Activated CD4-positive, alpha-beta T cell treated with anti-CD3 and anti-CD28 coated beads, Interleukin-2, amount 10 ng/mL, durations not matched to agents 7 days and 5 days (primary cell): ENCODE data around the gene CCT7. TPM values are rescaled to one million over a fixed set of nuclear protein-coding genes. Genes with fewer than 3 reads are reported as not detected.

Experiments
- CTCF ChIA-PET: fragments of 350-600 bp; sonication (Branson Sonifier 250); formaldehyde crosslinking; loops from one replicate; lab custom pipeline; 2021; ENCODE audit warnings: antibody characterized with exemption; lab: Charles Lee
- POLR2A ChIA-PET: fragments of 350-600 bp; sonication (Branson Sonifier 250); formaldehyde crosslinking; loops from one replicate; lab custom pipeline; 2021; ENCODE audit warnings: antibody characterized with exemption; lab: Charles Lee
- DNase-seq: peaks from one replicate; pipeline ENCODE4 v3.0.0-alpha.2; 2020
- H3K27ac Mint-ChIP-seq: one replicate; pipeline ENCODE4 v1.8.0; 2021; ENCODE audit warnings: mild to moderate bottlenecking, moderate library complexity, mixed read lengths
- H3K27me3 Mint-ChIP-seq: one replicate; pipeline ENCODE4 v1.8.0; 2021; ENCODE audit warnings: mixed read lengths
- H3K36me3 Mint-ChIP-seq: one replicate; pipeline ENCODE4 v1.8.0; 2021; ENCODE audit warnings: low read depth, mixed read lengths
- H3K4me1 Mint-ChIP-seq: one replicate; pipeline ENCODE4 v1.8.0; 2021; ENCODE audit warnings: mixed read lengths
- H3K4me3 Mint-ChIP-seq: one replicate; pipeline ENCODE4 v1.8.0; 2021; ENCODE audit warnings: mild to moderate bottlenecking, moderate library complexity, mixed read lengths
- H3K9me3 Mint-ChIP-seq: one replicate; pipeline ENCODE4 v1.8.0; 2021; ENCODE audit warnings: mixed read lengths
- total RNA-seq, 2 experiments: library from RNA; stranded (reverse); gene quantifications; one replicate each; pipeline ENCODE4 v1.2.3, GENCODE V29; 2021

The CCT7 gene
- total RNA-seq, 2 experiments from 2014 or later = 281 to 310 TPM

DNA sequence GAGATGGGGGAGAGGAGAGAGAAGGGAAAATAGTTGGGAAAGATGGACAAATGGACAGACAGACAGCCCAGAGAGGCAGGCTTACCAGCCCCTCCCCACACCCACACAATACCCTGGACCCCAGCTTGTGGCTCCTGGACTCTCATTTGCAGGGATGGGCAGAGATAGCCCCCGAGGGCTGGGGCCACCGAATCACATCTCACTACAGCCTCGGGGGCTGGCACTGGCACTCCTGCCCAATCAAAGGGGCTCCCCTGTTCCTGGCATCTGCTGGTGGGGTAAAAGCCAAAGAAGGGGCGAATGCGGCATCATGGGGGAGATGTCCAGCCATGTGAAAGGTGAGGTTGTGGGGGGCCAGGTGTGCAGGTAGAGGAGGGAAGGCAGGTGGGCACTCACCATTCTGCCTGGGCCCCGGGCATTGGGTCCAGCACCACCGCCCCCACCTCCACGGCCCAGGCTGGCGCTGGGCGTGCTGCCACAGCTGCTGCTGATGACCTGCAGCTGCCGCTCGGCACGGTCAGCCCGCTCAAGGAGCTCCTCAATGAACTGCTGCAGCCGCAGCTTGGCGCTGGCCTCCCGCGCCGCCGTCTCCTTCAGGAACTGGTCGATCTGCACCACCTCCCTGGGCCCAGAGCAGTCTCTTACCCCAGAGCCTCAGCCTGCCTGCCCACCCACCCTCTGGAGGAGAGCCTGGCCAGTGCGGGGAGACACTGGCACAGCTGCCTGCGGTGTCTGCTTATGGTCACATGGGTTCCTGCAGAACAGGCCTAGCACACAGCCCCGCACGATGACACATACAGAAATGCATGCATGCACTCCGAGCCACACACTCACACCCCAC, 32.2 kb downstream of the CCT7 start:
- peaks cover 22% of the 10 kb centered on the region for H3K4me1 Mint-ChIP-seq
- no peak overlapping the region for H3K27ac Mint-ChIP-seq
- DNase-seq = no peak
- ChIA-PET POLR2A (no interaction called here), CTCF (no interaction called here)
- H3K27me3 Mint-ChIP-seq = no peaks in the 10 kb centered on the region
- H3K36me3 Mint-ChIP-seq = peaks cover 17% of the 10 kb centered on the region
- H3K4me3 Mint-ChIP-seq = no peak overlapping the region
- no peaks in the 10 kb centered on the region for H3K9me3 Mint-ChIP-seq

DNA sequence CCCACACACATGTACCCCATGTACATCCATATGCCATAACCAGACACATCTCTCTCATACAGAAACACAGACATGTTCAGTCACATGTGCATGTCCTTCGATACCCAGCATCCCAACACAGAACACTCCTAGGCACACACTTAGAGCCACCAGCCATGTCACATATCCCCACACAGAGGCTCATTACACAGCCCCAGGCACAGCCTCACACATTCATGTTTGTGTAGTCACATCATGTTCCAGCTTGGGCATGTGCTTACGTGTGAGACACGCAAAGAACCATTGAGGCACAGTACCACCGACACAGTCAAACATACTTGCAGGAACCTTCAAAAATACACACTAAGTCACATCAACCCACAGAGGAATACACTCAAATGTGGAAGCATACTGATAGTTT, 32.9 kb downstream of the CCT7 start:
- CTCF ChIA-PET = no interaction called here
- Mint-ChIP-seq H3K4me3 (no peak overlapping the region), H3K36me3 (peaks cover 17% of the 10 kb centered on the region), H3K27me3 (no peaks in the 10 kb centered on the region), H3K27ac (no peak overlapping the region), H3K4me1 (peaks cover 22% of the 10 kb centered on the region), H3K9me3 (no peaks in the 10 kb centered on the region)
- POLR2A ChIA-PET = no interaction called here
- no peak for DNase-seq

DNA sequence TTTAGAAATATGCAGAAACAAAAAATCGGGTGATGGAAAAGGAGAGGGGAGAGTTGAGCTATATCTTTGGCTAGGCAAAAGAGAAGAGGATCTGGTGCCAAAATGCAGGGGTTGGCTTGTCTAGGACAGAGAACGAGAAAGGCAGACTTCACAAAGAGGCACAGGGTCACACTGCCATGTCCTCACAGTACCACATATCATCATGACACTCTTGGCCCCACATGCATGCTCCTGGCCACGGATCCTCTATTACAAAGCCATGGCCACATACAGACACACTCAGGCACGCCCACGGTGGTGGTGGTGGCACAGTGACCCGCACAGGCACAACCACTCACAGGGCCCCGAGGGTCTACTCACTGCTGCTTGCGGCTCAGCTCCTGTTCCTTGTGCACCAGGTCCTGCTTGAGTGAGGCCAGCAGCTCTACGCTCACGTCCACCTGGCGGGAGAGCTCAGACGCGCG, 34.3 kb downstream of the CCT7 start:
- ChIA-PET POLR2A (no interaction called here), CTCF (interaction anchor here (0.9 to 1.7 kb wide), 2 partner anchors 12 to 17 kb away, joined by 4 read pairs; partner anchors contain the start of gene FBXO41)
- Mint-ChIP-seq H3K36me3 (peaks cover 15% of the 10 kb centered on the region), H3K27me3 (no peaks in the 10 kb centered on the region), H3K4me3 (peak overlapping the region; percentile 14), H3K27ac (no peak overlapping the region), H3K9me3 (no peaks in the 10 kb centered on the region), H3K4me1 (peaks cover 22% of the 10 kb centered on the region)
- no peak for DNase-seq

DNA sequence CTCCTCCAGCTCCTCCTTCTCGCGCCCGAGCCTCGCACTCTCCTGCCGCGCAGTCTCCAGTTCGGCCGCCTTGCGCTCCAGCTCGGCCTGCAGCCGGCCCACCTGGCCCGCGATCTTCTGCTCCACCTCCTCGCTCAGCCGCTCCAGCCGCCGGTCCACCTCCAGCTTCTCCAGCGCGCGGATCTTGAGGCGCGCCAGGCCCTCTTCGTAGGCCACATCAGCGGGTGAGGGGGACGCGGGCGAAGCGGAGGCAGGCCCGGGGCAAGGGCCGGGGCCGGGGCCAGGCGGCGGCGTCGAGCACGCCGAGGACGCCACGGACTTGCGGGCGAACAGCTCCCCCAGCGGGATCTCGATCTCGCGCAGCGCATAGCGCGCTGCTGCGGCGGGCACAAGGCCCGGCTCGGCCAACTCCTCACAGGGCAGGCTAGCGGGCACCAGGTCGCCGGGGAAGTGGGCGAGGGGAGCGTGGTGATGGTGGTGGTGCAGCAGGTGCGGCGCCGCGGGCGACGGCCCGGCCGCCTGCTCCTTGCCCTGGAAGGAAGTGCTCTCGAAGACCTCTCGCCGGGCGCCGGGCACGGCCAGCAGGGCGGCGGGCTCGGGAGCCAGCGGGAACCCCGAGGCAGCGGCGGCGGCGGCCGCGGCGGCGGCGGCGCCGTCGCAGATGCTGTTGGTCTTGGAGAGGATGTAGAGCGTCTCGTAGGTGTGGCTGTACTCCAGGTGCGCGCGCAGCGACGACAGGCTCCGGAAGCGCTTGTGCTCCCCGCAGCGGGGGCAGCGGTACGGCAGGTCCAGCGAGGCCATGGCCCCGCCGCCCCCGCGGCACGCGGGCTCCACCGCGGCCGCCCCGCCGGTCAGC, 35.0 kb downstream of the CCT7 start:
- peaks cover 22% of the 10 kb centered on the region for H3K4me1 Mint-ChIP-seq
- H3K27ac Mint-ChIP-seq = no peak overlapping the region
- ChIA-PET CTCF (interaction anchor here (0.9 to 1.7 kb wide), 2 partner anchors 12 to 16 kb away, joined by 4 read pairs; partner anchors contain the start of gene FBXO41), POLR2A (no interaction called here)
- peaks cover 15% of the 10 kb centered on the region for H3K36me3 Mint-ChIP-seq
- no peaks in the 10 kb centered on the region for H3K27me3 Mint-ChIP-seq
- peak overlapping the region; percentile 23 for H3K4me3 Mint-ChIP-seq
- H3K9me3 Mint-ChIP-seq = no peaks in the 10 kb centered on the region
- peak; percentile 83 for DNase-seq

DNA sequence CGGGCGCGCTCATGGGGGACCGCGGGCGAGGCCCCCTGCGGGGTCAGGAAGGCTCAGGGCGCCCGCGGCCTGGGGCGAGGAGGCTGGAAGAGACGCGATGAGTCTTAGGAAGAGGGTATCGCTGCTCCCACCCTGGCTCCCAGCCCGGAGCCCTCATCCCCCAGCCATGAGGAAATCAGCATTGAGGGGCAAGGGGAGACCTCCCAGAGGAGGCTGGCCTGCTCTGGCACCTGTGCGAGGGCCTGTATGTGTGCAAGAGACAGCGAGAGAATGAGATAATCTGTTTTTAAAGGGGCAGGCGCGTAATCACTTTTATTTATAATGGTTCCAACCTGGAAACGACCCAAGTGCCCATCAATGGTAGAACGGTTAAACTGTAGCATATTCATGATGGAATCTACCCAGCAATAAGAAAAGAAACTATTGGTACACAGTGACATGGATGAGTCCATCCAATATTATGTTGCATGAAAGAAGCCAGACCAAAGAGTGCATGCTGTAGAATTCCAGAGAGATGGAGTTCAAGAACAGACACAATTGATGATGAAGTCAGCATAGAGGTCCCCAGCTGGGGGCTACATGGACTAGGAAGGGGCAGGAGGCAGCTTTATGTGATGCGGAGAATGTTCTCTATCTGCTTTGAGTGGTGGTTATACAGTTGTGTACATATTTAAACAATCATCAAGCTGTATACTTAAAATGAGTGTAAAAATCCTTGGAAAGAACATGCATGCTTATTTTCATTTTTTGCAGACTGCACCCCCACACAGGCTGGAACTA, 35.8 kb downstream of the CCT7 start:
- no peak for DNase-seq
- H3K9me3 Mint-ChIP-seq = no peaks in the 10 kb centered on the region
- peaks cover 15% of the 10 kb centered on the region for H3K36me3 Mint-ChIP-seq
- H3K4me3 Mint-ChIP-seq = peak overlapping the region; percentile 62
- H3K4me1 Mint-ChIP-seq = peaks cover 22% of the 10 kb centered on the region
- ChIA-PET CTCF (interaction anchor here (1.3 kb wide), 1 partner anchor 20 kb away, joined by 3 read pairs; no protein-coding TSS in a partner anchor), POLR2A (no interaction called here)
- no peaks in the 10 kb centered on the region for H3K27me3 Mint-ChIP-seq
- peak overlapping the region; percentile 50 for H3K27ac Mint-ChIP-seq

DNA sequence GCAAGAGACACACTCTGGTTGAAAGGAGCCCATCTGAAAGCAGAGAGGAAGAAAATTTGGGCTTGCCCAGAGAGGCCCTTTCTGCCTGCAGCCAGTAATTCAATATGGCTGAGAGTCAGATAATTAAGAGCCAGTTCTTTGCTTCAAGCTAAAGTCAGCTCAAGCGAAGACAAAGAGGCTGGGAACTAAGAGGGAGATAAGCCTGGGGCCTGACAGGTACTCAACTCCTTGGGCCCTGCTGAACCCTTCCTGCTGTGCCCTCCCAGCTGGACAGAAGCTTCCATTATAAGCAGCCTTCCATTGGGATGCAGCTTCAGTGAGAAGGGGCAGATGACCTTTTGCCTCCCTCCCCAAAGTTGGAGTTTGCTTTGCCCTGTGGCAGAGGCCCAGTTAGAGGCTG, 38.2 kb downstream of the CCT7 start:
- ChIA-PET POLR2A (no interaction called here), CTCF (interaction anchor here (2.3 kb wide), 1 partner anchor 10 kb away, joined by 5 read pairs; no protein-coding TSS in a partner anchor)
- H3K4me3 Mint-ChIP-seq = no peak overlapping the region
- no peaks in the 10 kb centered on the region for H3K27me3 Mint-ChIP-seq
- no peak for DNase-seq
- H3K4me1 Mint-ChIP-seq = peaks cover 16% of the 10 kb centered on the region
- no peak overlapping the region for H3K27ac Mint-ChIP-seq
- peaks cover 13% of the 10 kb centered on the region for H3K36me3 Mint-ChIP-seq
- no peaks in the 10 kb centered on the region for H3K9me3 Mint-ChIP-seq

DNA sequence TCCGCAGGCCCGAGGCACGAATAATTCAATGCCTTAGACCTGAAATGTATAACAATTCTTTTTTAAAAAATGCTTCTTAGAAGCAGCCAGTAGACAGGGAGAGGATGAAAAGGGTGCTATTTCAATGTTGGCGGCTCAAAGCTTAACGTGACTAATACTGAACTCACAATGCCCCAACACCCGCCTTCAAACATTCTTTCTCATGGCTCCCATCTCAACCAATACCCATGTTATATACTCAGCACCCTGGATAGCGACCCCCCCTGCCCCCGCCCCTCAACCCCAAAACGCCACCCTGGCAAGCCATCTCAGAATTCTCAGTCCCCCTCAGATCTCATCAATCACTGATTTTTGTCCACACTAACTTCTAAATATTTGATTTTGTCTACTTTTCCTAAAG, 45.7 kb downstream of the CCT7 start:
- Mint-ChIP-seq H3K4me3 (no peak overlapping the region), H3K36me3 (peaks cover 3% of the 10 kb centered on the region), H3K9me3 (no peaks in the 10 kb centered on the region), H3K27me3 (no peaks in the 10 kb centered on the region), H3K4me1 (peaks cover 11% of the 10 kb centered on the region), H3K27ac (no peak overlapping the region)
- ChIA-PET POLR2A (no interaction called here), CTCF (interaction anchor here (0.6 to 2.2 kb wide), 2 partner anchors 10 to 381 kb away, joined by 4 to 12 read pairs; no protein-coding TSS in a partner anchor)
- no peak for DNase-seq

DNA sequence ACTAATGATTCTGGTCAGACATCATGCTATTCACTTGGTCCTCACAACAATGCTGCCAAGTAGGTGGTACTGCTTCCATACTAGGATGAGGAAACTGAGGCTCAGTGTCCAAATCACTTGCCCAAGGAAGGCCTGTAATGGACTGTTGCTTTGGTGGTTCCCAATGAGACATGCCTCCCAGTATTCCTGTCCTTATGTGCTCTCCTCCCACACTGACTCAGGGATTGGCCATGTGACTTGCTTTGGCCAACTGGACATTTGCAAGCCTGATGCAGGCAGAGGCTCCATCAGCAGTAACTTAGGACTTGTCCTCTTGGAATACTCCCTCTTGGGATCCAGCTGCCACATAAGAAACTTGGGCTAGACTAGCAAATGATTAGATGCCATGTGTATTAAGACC, 47.1 kb downstream of the CCT7 start:
- H3K4me1 Mint-ChIP-seq = peaks cover 20% of the 10 kb centered on the region
- CTCF ChIA-PET = no interaction called here
- no peak overlapping the region for H3K4me3 Mint-ChIP-seq
- no peaks in the 10 kb centered on the region for H3K9me3 Mint-ChIP-seq
- H3K27ac Mint-ChIP-seq = no peak overlapping the region
- H3K36me3 Mint-ChIP-seq = peaks cover 3% of the 10 kb centered on the region
- no peaks in the 10 kb centered on the region for H3K27me3 Mint-ChIP-seq
- POLR2A ChIA-PET = no interaction called here
- DNase-seq = no peak

DNA sequence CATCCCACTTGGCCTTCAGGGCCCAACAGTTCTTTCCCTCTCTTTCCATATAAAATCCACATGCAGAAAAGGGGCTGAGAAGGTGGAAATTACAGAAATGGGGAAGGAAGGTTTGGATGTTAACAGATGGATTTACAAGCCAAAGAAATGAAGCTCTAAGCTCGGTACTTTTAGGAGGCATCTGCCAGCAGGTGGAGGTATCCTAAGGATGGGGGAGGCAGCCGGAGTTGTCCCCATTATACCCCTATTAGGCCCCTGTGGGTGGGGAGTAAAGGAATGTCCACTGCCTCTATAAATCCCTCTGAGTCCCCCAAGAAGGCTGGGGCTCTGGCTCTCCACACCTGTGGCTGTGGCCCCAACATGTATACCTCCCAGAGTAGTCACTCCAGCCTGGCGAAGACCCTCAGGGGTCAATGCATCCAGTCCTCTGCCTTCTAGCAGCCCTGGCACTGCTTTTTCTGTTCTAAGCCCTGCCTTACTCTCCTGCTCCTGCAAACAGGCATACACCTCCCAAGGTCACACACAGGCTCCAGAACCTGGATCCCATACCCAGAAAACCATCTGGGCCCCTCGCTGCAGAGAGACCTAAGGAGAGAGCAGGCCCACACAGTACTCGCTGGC, 48.9 kb downstream of the CCT7 start:
- Mint-ChIP-seq H3K36me3 (peaks cover 1% of the 10 kb centered on the region), H3K27ac (peak overlapping the region; percentile 85), H3K27me3 (peaks cover 9% of the 10 kb centered on the region), H3K4me1 (peaks cover 20% of the 10 kb centered on the region), H3K9me3 (no peaks in the 10 kb centered on the region), H3K4me3 (peak overlapping the region; percentile 80)
- DNase-seq = no peak
- CTCF ChIA-PET = interaction anchor here (0.7 kb wide), 1 partner anchor 20 kb away, joined by 6 read pairs; no protein-coding TSS in a partner anchor
- POLR2A ChIA-PET = no interaction called here

DNA sequence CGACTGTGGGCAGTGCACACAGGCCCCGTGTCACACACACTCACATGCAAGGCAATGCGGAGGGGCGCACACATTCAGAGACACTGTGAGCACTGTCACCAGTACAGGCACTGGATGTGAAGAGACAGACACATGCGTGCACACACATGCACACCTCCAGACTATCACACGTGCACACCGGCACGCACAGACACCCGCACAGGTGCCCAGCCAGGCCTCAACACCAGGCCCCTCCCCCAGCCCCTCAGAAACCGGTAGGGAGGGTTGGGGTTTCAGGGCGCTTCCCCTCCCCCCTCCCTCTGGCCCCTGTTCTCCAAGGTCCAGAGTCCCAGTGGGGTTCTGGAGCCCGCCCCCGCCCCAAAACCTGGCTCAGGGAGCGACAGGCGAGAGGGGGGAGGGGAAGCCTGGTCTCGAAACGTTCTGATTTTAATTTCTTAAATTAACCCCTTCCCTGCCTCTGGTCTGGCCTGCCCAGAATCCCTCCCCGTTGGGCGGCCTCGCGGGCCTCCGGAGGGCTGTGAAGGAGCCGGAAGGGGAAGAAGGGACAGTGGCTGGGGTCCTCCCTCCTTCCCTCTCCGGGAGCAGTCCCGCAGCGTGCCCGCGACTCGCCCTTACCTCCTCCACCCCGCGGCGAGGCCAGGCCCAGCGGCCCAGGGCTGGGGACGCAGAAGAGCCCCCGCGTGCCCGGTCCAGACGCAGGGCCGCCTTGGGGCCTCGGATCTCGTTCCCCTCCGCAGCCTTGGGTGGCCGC, 49.6 kb downstream of the CCT7 start:
- DNase-seq = peak; percentile 30
- CTCF ChIA-PET = interaction anchor here (0.5 kb wide), 1 partner anchor 1150 kb away, joined by 3 read pairs; no protein-coding TSS in a partner anchor
- peak overlapping the region; percentile 80 for H3K4me3 Mint-ChIP-seq

More for the DNA sequence above, 49.6 kb downstream of the CCT7 start:
- Mint-ChIP-seq H3K36me3 (peaks cover 1% of the 10 kb centered on the region), H3K27ac (peak overlapping the region; percentile 85), H3K4me1 (peaks cover 20% of the 10 kb centered on the region), H3K27me3 (peaks cover 16% of the 10 kb centered on the region), H3K9me3 (no peaks in the 10 kb centered on the region)
- POLR2A ChIA-PET = no interaction called here
